Body of pancreas (tissue), 4 donors: ENCODE data around the gene TENM3.

Source experiments
- CTCF ChIP-seq, 7 experiments: fragments of 450-650 bp in 4 of 7; fragments of 200-600 bp in 3 of 7; sonication (generic) in 3 of 7; IDR thresholded peaks; one replicate each; pipeline ENCODE4 v1.5.1; 2016 to 2019; ENCODE audit warnings: antibody characterized with exemption in 7 of 7
- POLR2A ChIP-seq, 3 donors: fragments of 450-650 bp; IDR thresholded peaks; one replicate each; pipeline ENCODE4 v1.6.1; 2016; ENCODE audit warnings: antibody characterized with exemption in 3 of 3, mild to moderate bottlenecking in 2 of 3

GRCh38 chr4:182700362-182701160 is 457.4 kb downstream of the TENM3 start:
- TF ChIP-seq CTCF (IDR thresholded peaks at IDR 0.05) (no peak), POLR2A (IDR thresholded peaks at IDR 0.05) (no peak)
